HUES64 (cell line): ENCODE results near the gene ARL17B. TPM values are rescaled to one million over a fixed set of nuclear protein-coding genes. Genes with fewer than 3 reads are reported as not detected.
"Not testable (repeated sequence)": the region's sequence is repeated elsewhere in the genome, so short reads cannot be mapped to it uniquely, and the experiment has no call there.

ENCODE experiments used
- H3K27ac ChIP-seq: 2 replicates; pipeline ENCODE4 v1.7.0; 2013; ENCODE audit warnings: low read depth, low read length, inconsistent platforms
- H3K27me3 ChIP-seq: 2 replicates; pipeline ENCODE4 v1.6.1; 2013; ENCODE audit warnings: mild to moderate bottlenecking, low read length; ENCODE audit not compliant: insufficient read depth
- H3K36me3 ChIP-seq: 2 replicates; pipeline ENCODE4 v1.6.1; 2013; ENCODE audit warnings: mild to moderate bottlenecking, low read length; ENCODE audit not compliant: insufficient read depth
- H3K4me1 ChIP-seq: 2 replicates; pipeline ENCODE4 v1.6.1; 2013; ENCODE audit warnings: mild to moderate bottlenecking, low read length, moderate library complexity; ENCODE audit not compliant: insufficient read depth
- H3K4me3 ChIP-seq: 2 replicates; pipeline ENCODE4 v1.5.1; 2013; ENCODE audit warnings: mild to moderate bottlenecking, low read length, moderate library complexity
- H3K9ac ChIP-seq: 2 replicates; pipeline ENCODE4 v1.6.1; 2013; ENCODE audit warnings: mild to moderate bottlenecking, low read depth, low read length
- H3K9me3 ChIP-seq: 2 replicates; pipeline ENCODE4 v1.6.1; 2013; ENCODE audit warnings: low read depth, low read length; ENCODE audit not compliant: insufficient read depth
- WGBS: fragments of 150-250, 120-280 bp; methylation state at CpG from one replicate; pipeline ENCODE4 v1.1.7; 2013; ENCODE audit warnings: missing lambda C conversion rate; 5-methylcytosine and 5-hydroxymethylcytosine counted together
- polyA plus RNA-seq, 2 experiments: library from polyadenylated mRNA; stranded (reverse); fragments of 50-300 nt; gene quantifications; one replicate each; pipeline ENCODE4 v1.2.3, GENCODE V29; 2013

The ARL17B gene
- polyA plus RNA-seq (2013, experiment 1 of 2) = 2.7 TPM
- polyA plus RNA-seq (2013, experiment 2 of 2) = 3.2 TPM

- H3K27ac ChIP-seq, H3K4me1 ChIP-seq, H3K9me3 ChIP-seq, H3K4me3 ChIP-seq, H3K27me3 ChIP-seq, H3K9ac ChIP-seq, H3K36me3 ChIP-seq: not testable (repeated sequence)
- WGBS = no CpG with 5 or more reads among the region's 22 CpGs
Measured at GRCh38 chr17:46361755-46362154, at the start of gene ARL17B. TSS of gene ARL17B (minus strand) at chr17:46361766. CDS start at chr17:46358397, 3,369 bp downstream.

DNA sequence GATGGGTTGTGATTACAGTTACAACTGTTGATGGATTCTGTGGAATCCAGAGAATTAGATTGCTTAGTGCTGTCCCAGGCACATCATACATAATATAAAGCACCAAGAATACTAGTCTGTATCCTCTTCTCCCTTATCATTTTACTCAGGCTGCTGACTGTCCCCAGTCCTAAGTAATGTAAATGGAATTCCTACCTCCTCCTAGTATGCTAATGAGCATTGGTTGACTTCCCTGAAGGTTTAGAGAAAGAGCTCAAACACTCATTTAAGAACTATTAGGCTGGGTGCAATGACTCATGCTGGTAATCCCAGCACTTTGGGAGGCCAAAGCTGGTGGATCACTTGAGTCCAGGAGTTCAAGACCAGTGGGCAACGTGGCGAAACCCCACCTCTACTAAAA lies 48.3 kb upstream of the ARL17B start:
- H3K4me3 ChIP-seq, H3K4me1 ChIP-seq, H3K9ac ChIP-seq, H3K9me3 ChIP-seq, H3K27me3 ChIP-seq, H3K36me3 ChIP-seq, H3K27ac ChIP-seq: not testable (repeated sequence)
- no CpG with 5 or more reads among the region's 2 CpGs for WGBS

GRCh38 chr17:46407155-46407554 lies 45.6 kb upstream of the ARL17B start:
- H3K36me3 ChIP-seq, H3K27me3 ChIP-seq, H3K4me3 ChIP-seq, H3K9ac ChIP-seq, H3K4me1 ChIP-seq, H3K9me3 ChIP-seq, H3K27ac ChIP-seq: not testable (repeated sequence)
- no CpG with 5 or more reads among the region's 5 CpGs for WGBS

- no CpG with 5 or more reads among the region's 2 CpGs for WGBS
- H3K9ac ChIP-seq, H3K27ac ChIP-seq, H3K4me1 ChIP-seq, H3K27me3 ChIP-seq, H3K36me3 ChIP-seq, H3K4me3 ChIP-seq, H3K9me3 ChIP-seq: not testable (repeated sequence)
Measured at GRCh38 chr17:46401033-46401787, 39.6 kb upstream of the ARL17B start.

GRCh38 chr17:46400543-46400942 lies 39.0 kb upstream of the ARL17B start:
- H3K9me3 ChIP-seq, H3K27me3 ChIP-seq, H3K36me3 ChIP-seq, H3K9ac ChIP-seq, H3K4me3 ChIP-seq, H3K4me1 ChIP-seq, H3K27ac ChIP-seq: not testable (repeated sequence)
- whole genome bisulfite sequencing = no CpG with 5 or more reads among the region's 3 CpGs

- not testable (repeated sequence) for H3K9me3 ChIP-seq, H3K36me3 ChIP-seq, H3K9ac ChIP-seq, H3K4me3 ChIP-seq, H3K27ac ChIP-seq, H3K27me3 ChIP-seq, H3K4me1 ChIP-seq
- WGBS = no CpG with 5 or more reads among the region's 9 CpGs
Measured at GRCh38 chr17:46399993-46400392, 38.4 kb upstream of the ARL17B start.

DNA sequence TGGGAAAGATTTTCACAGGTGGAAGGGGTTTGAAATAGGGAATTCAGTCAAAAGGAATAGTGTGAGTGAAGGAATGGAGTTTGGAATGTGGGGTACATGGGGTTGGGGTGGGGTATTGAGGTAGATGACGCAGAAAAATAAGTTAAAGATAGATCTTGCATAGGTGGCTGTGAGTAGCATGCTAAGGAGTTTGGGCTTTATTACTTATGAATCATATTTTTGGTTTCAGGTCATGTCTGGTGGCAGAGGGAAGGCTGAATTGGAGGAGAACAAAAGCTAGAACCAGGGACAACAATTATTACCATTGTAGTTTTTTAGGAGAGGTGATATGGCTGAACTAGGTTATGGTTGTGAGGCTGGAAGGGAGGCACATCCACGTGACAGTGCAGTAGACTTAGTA lies 34.7 kb upstream of the ARL17B start:
- not testable (repeated sequence) for H3K4me3 ChIP-seq, H3K4me1 ChIP-seq, H3K36me3 ChIP-seq, H3K9me3 ChIP-seq, H3K27ac ChIP-seq, H3K27me3 ChIP-seq, H3K9ac ChIP-seq
- WGBS = no CpG with 5 or more reads among the region's 2 CpGs

GRCh38 chr17:46393702-46394101 lies 32.1 kb upstream of the ARL17B start:
- not testable (repeated sequence) for H3K36me3 ChIP-seq, H3K4me3 ChIP-seq, H3K9me3 ChIP-seq, H3K27ac ChIP-seq, H3K4me1 ChIP-seq, H3K9ac ChIP-seq, H3K27me3 ChIP-seq
- WGBS = no CpG with 5 or more reads among the region's 2 CpGs

- not testable (repeated sequence) for H3K36me3 ChIP-seq, H3K27me3 ChIP-seq
Measured at GRCh38 chr17:46385491-46385890, 23.9 kb upstream of the ARL17B start.

GRCh38 chr17:46383118-46383517 lies 21.6 kb upstream of the ARL17B start:
- not testable (repeated sequence) for H3K4me3 ChIP-seq, H3K27ac ChIP-seq, H3K4me1 ChIP-seq, H3K27me3 ChIP-seq, H3K9me3 ChIP-seq, H3K9ac ChIP-seq, H3K36me3 ChIP-seq
- WGBS = 100% methylated on average over 2 of the region's 4 CpGs

More at GRCh38 chr17:46385491-46385890, 23.9 kb upstream of the ARL17B start:
- not testable (repeated sequence) for H3K27ac ChIP-seq, H3K9ac ChIP-seq, H3K9me3 ChIP-seq, H3K4me1 ChIP-seq, H3K4me3 ChIP-seq

DNA sequence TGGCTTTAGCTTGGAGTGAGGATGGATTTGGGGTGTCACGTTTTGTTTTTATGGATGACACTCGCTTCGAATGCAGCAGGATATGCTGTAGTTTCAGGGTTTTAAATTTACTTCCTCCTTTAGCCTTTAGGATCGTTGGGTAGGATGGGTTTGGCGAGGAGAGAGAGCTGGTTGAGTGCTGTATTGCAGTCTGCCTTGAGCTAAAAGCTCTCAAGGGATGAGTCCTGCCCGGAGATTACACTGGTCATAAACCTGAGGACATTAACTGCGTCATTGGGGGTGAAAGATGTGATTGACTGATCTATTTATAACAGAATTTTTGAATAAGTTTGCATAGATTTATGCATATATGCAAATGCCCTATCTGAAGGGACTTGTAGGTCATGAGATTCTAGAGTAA lies 11.9 kb upstream of the ARL17B start:
- H3K9ac ChIP-seq, H3K4me1 ChIP-seq, H3K4me3 ChIP-seq, H3K27me3 ChIP-seq, H3K9me3 ChIP-seq, H3K36me3 ChIP-seq, H3K27ac ChIP-seq: not testable (repeated sequence)
- WGBS = no CpG with 5 or more reads among the region's 7 CpGs
